Mesendoderm (in vitro differentiated cells): ENCODE data around the gene GALNT16.

Source experiments
- DNase-seq: peaks from one replicate; pipeline ENCODE4 v3.0.0; 2013
- H2AK5ac ChIP-seq: 2 replicates; pipeline ENCODE4 v1.6.1; 2013; ENCODE audit warnings: low read length, inconsistent platforms
- H2BK120ac ChIP-seq: 2 replicates; pipeline ENCODE4 v1.6.1; 2013; ENCODE audit warnings: low read depth, mild to moderate bottlenecking, low read length, moderate library complexity, mixed read lengths
- H2BK15ac ChIP-seq: replicated peaks from 2 replicates; pipeline ENCODE4 v1.6.1; 2013; ENCODE audit warnings: low read depth, mild to moderate bottlenecking, moderate library complexity
- H2BK5ac ChIP-seq: 2 replicates; pipeline ENCODE4 v1.6.1; 2013; ENCODE audit warnings: low read length, inconsistent platforms
- H3K18ac ChIP-seq: 2 replicates; pipeline ENCODE4 v1.6.1; 2013; ENCODE audit warnings: mild to moderate bottlenecking, low read length, mixed read lengths
- H3K23ac ChIP-seq: one replicate; pipeline ENCODE4 v1.6.1; 2013; ENCODE audit warnings: low read length
- H3K27ac ChIP-seq: 2 replicates; pipeline ENCODE4 v1.5.1; 2013; ENCODE audit warnings: low read depth, mild to moderate bottlenecking, inconsistent platforms, low read length, moderate library complexity
- H3K27me3 ChIP-seq: 2 replicates; pipeline ENCODE4 v1.6.1; 2013; ENCODE audit warnings: low read length, control low read depth, mild to moderate bottlenecking, inconsistent platforms; ENCODE audit not compliant: insufficient read depth, poor library complexity
- H3K36me3 ChIP-seq: 2 replicates; pipeline ENCODE4 v1.6.1; 2013; ENCODE audit warnings: low read length, inconsistent platforms; ENCODE audit not compliant: control insufficient read depth, insufficient read depth
- H3K4ac ChIP-seq: one replicate; pipeline ENCODE4 v1.6.1; 2013; ENCODE audit warnings: low read depth, mild to moderate bottlenecking, low read length, moderate library complexity
- H3K4me1 ChIP-seq: 2 replicates; pipeline ENCODE4 v1.6.1; 2013; ENCODE audit warnings: low read depth, low read length, inconsistent platforms; ENCODE audit not compliant: control insufficient read depth
- H3K4me2 ChIP-seq: 2 replicates; pipeline ENCODE4 v1.6.1; 2013; ENCODE audit warnings: low read length
- H3K4me3 ChIP-seq: 2 replicates; pipeline ENCODE4 v1.5.1; 2013; ENCODE audit warnings: mild to moderate bottlenecking, low read length
- H3K56ac ChIP-seq: one replicate; pipeline ENCODE4 v1.6.1; 2013; ENCODE audit warnings: low read length
- H3K79me1 ChIP-seq: 2 replicates; pipeline ENCODE4 v1.6.1; 2013; ENCODE audit warnings: low read length, inconsistent platforms
- H3K79me2 ChIP-seq: 2 replicates; pipeline ENCODE4 v1.6.1; 2013; ENCODE audit warnings: mild to moderate bottlenecking, low read length; ENCODE audit not compliant: control insufficient read depth, insufficient read depth
- H3K9ac ChIP-seq: 2 replicates; pipeline ENCODE4 v1.6.1; 2013; ENCODE audit warnings: low read length, inconsistent platforms
- H4K5ac ChIP-seq: one replicate; pipeline ENCODE4 v1.6.1; 2013; ENCODE audit warnings: low read length
- H4K8ac ChIP-seq: one replicate; pipeline ENCODE4 v1.6.1; 2013; ENCODE audit warnings: low read depth, mild to moderate bottlenecking, control low read depth, low read length, moderate library complexity
- WGBS: extraction: QIAGEN DNeasy Blood & Tissue Kit; methylation state at CpG from one replicate; pipeline ENCODE4 v1.1.7; 2013; ENCODE audit warnings: low lambda C conversion rate, missing lambda C conversion rate; ENCODE audit not compliant: insufficient coverage; ENCODE audit errors: extremely low coverage; 5-methylcytosine and 5-hydroxymethylcytosine counted together

GALNT16 gene

GRCh38 chr14:69325086-69325485 is 65.1 kb downstream of the GALNT16 start:
- Histone ChIP-seq H3K18ac (no peak overlapping the region), H3K9ac (no peak overlapping the region), H3K27me3 (no peaks in the 10 kb centered on the region), H4K5ac (no peak overlapping the region), H3K79me2 (no peaks in the 10 kb centered on the region), H2BK5ac (no peak overlapping the region), H3K4me2 (no peak overlapping the region), H3K36me3 (no peaks in the 10 kb centered on the region), H3K4me1 (no peaks in the 10 kb centered on the region), H2BK15ac (no peak overlapping the region), H3K23ac (no peak overlapping the region), H4K8ac (no peak overlapping the region), H3K79me1 (no peaks in the 10 kb centered on the region), H3K27ac (no peak overlapping the region), H2AK5ac (no peak overlapping the region), H3K4ac (no peak overlapping the region), H3K4me3 (no peak overlapping the region), H2BK120ac (no peak overlapping the region), H3K56ac (no peak overlapping the region)
- WGBS: no CpG with 5 or more reads among the region's 8 CpGs
- no peak for DNase-seq

- Histone ChIP-seq H3K79me2 (no peaks in the 10 kb centered on the region), H3K4me3 (no peak overlapping the region), H2BK15ac (no peak overlapping the region), H2BK120ac (no peak overlapping the region), H2BK5ac (no peak overlapping the region), H2AK5ac (no peak overlapping the region), H3K23ac (no peak overlapping the region), H3K4me1 (no peaks in the 10 kb centered on the region), H3K27ac (no peak overlapping the region), H3K36me3 (no peaks in the 10 kb centered on the region), H3K18ac (no peak overlapping the region), H3K27me3 (no peaks in the 10 kb centered on the region), H4K5ac (no peak overlapping the region), H3K4me2 (no peak overlapping the region), H3K56ac (no peak overlapping the region), H4K8ac (no peak overlapping the region), H3K4ac (no peak overlapping the region), H3K9ac (no peak overlapping the region), H3K79me1 (no peaks in the 10 kb centered on the region)
- no CpG with 5 or more reads among the region's 7 CpGs for WGBS
- no peak for DNase-seq
Measured at GRCh38 chr14:69325646-69326265, 65.8 kb downstream of the GALNT16 start.

- no peaks in the 10 kb centered on the region for H3K79me1 ChIP-seq
- H3K4ac ChIP-seq: no peak overlapping the region
- H4K8ac ChIP-seq: no peak overlapping the region
- H3K23ac ChIP-seq: no peak overlapping the region
- no peak overlapping the region for H3K4me3 ChIP-seq
- H3K18ac ChIP-seq: no peak overlapping the region
- H3K27ac ChIP-seq: no peak overlapping the region
- no CpG with 5 or more reads among the region's 6 CpGs for WGBS
- H3K36me3 ChIP-seq: no peaks in the 10 kb centered on the region
- no peak for DNase-seq
- no peak overlapping the region for H2BK15ac ChIP-seq
- no peaks in the 10 kb centered on the region for H3K27me3 ChIP-seq
- H3K79me2 ChIP-seq: no peaks in the 10 kb centered on the region
- H4K5ac ChIP-seq: no peak overlapping the region
- no peak overlapping the region for H2AK5ac ChIP-seq
- H3K4me2 ChIP-seq: no peak overlapping the region
- H2BK120ac ChIP-seq: no peak overlapping the region
- no peak overlapping the region for H3K56ac ChIP-seq
- H2BK5ac ChIP-seq: no peak overlapping the region
- H3K4me1 ChIP-seq: no peaks in the 10 kb centered on the region
- H3K9ac ChIP-seq: no peak overlapping the region
Measured at GRCh38 chr14:69326611-69327010, 66.7 kb downstream of the GALNT16 start.

GRCh38 chr14:69327507-69327906 is 67.5 kb downstream of the GALNT16 start:
- H3K9ac ChIP-seq: no peak overlapping the region
- no peak overlapping the region for H4K5ac ChIP-seq
- H3K4me2 ChIP-seq: no peak overlapping the region
- no peak overlapping the region for H3K23ac ChIP-seq
- no peak overlapping the region for H2AK5ac ChIP-seq
- no peak overlapping the region for H2BK5ac ChIP-seq
- no peak overlapping the region for H3K4me3 ChIP-seq
- no peaks in the 10 kb centered on the region for H3K79me2 ChIP-seq
- no peak overlapping the region for H3K18ac ChIP-seq
- H3K79me1 ChIP-seq: no peaks in the 10 kb centered on the region
- no CpG with 5 or more reads among the region's 5 CpGs for WGBS
- DNase-seq: no peak
- no peak overlapping the region for H3K4ac ChIP-seq
- H2BK120ac ChIP-seq: no peak overlapping the region
- H3K27ac ChIP-seq: no peak overlapping the region
- no peaks in the 10 kb centered on the region for H3K4me1 ChIP-seq
- H3K56ac ChIP-seq: no peak overlapping the region
- H2BK15ac ChIP-seq: no peak overlapping the region
- H3K27me3 ChIP-seq: no peaks in the 10 kb centered on the region
- no peaks in the 10 kb centered on the region for H3K36me3 ChIP-seq
- no peak overlapping the region for H4K8ac ChIP-seq

GRCh38 chr14:69328317-69328716 is 68.4 kb downstream of the GALNT16 start:
- Histone ChIP-seq H2BK120ac (no peak overlapping the region), H2BK5ac (no peak overlapping the region), H2BK15ac (no peak overlapping the region), H3K9ac (no peak overlapping the region), H4K5ac (no peak overlapping the region), H3K23ac (no peak overlapping the region), H3K4me3 (no peak overlapping the region), H3K79me1 (no peaks in the 10 kb centered on the region), H2AK5ac (no peak overlapping the region), H3K79me2 (no peaks in the 10 kb centered on the region), H3K18ac (no peak overlapping the region), H3K27me3 (no peaks in the 10 kb centered on the region), H3K27ac (no peak overlapping the region), H3K36me3 (no peaks in the 10 kb centered on the region), H3K4me1 (no peaks in the 10 kb centered on the region), H4K8ac (no peak overlapping the region), H3K4me2 (no peak overlapping the region), H3K4ac (no peak overlapping the region), H3K56ac (no peak overlapping the region)
- DNase-seq: no peak
- WGBS: no CpG with 5 or more reads among the region's 15 CpGs

- no peak for DNase-seq
Measured at GRCh38 chr14:69328765-69329164, 68.8 kb downstream of the GALNT16 start.

More at GRCh38 chr14:69328765-69329164, 68.8 kb downstream of the GALNT16 start:
- Histone ChIP-seq H3K36me3 (no peaks in the 10 kb centered on the region), H4K8ac (no peak overlapping the region), H4K5ac (no peak overlapping the region), H3K27me3 (no peaks in the 10 kb centered on the region), H3K23ac (no peak overlapping the region), H3K27ac (no peak overlapping the region), H3K79me1 (no peaks in the 10 kb centered on the region), H3K56ac (no peak overlapping the region), H3K4me2 (no peak overlapping the region), H2BK120ac (no peak overlapping the region), H2AK5ac (no peak overlapping the region), H3K79me2 (no peaks in the 10 kb centered on the region), H2BK5ac (no peak overlapping the region), H2BK15ac (no peak overlapping the region), H3K4me3 (no peak overlapping the region), H3K4me1 (no peaks in the 10 kb centered on the region), H3K4ac (no peak overlapping the region), H3K9ac (no peak overlapping the region), H3K18ac (no peak overlapping the region)
- WGBS: no CpG with 5 or more reads among the region's 6 CpGs
